ENCODE measurements around the gene TPM1.

GRCh38 chr15:63067976-63068743, 25.6 kb downstream of the TPM1 start:
- TF ChIP-seq CTCF (IDR thresholded peaks at IDR 0.05) (no peak), POLR2AphosphoS5 (IDR thresholded peaks at IDR 0.05) (peak in 1 of 3 donors; percentile 23), POLR2A (IDR thresholded peaks at IDR 0.05) (no peak), EP300 (IDR thresholded peaks at IDR 0.05) (no peak)
